HG03175 (cell line): ENCODE results near the gene COX6B2.
"Not testable (repeated sequence)": the region's sequence is repeated elsewhere in the genome, so short reads cannot be mapped to it uniquely, and the experiment has no call there.

Experiments used
- ATAC-seq: cut with Tn5 transposase; IDR thresholded peaks from one replicate; pipeline ENCODE4 v1.9.1; 2021; ENCODE audit warnings: mild to moderate bottlenecking, moderate library complexity; ENCODE audit not compliant: unreplicated experiment

The COX6B2 gene

DNA sequence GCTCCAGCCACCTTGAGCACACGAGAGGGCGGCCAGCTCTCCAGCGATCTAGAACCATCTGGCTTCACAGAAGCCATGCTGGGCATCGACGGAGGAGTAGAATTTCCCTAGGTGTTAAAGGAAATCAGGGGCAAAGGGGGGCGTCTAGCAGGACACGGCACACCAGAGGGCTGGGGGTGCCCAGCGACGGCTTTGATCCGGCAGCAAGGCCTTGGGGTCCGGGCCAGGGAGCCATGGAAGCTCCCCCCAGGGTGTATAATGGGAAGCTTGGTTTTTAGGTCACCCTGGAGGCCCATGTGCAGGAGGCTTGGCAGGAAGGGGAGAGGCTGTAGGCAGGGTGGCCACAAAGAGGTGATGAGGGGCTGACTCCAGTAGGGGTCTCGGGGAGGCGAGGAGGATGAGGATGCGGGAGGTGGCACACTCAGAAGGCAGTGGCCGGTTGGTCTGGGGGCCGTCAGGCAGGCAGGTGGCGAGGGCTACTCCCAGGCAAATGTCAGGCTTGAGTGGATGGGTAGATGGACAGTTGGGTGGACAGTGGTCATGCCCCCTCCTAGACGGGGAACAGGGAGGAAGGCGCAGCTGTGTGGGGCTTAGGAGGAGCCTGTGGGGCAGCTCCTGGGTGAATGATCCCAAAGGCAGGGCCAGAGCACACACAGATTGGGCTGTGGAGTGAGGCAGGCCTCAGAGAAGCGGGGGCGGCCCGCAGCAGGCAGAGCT is 9.3 kb downstream of the COX6B2 start:
- no peak for ATAC-seq

DNA sequence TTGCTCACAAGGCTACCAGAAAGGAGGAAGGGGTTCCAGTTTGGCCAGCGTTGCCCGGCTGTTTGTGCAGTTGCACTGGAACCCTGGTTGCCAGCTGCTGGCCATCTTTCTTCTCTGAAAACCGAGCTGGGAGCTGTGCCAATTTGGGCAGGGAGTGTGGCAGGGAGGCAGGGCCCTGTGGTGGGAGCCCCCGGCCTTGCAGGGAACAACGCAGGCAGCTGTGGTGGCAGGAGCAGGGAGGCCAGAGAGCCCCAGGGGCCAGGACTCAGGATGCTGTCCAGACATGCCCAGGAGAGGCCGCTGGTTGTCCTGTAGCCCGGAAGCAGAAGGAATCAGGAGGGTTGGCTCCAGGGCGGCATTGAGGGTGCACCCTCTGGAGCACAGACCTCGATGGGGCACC is 10.1 kb downstream of the COX6B2 start:
- ATAC-seq: no peak

- ATAC-seq: no peak
Observed at GRCh38 chr19:55341595-55342531, 12.7 kb downstream of the COX6B2 start.

DNA sequence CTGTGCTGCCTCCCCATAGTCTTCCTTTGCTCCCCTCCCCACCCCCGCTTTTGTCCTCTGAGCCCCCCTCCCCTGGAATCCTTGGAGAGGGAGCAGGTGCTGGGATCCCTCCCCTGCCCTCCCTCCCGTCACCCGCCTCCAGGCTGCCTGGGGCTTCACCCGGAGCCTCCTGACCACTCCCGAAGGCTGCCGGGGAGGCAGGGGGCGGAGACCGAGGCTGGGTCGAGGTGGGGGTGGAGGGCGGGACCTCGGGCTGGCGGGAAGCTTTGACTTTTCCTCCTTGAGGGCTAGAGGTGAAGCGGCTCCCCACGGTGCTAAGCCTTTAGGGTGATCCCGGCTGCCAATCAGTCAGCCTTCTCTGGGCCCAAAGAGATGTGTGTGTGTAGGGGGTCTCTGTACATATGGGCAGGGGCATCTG is 13.3 kb downstream of the COX6B2 start:
- ATAC-seq: no peak

GRCh38 chr19:55340784-55341147 is 13.8 kb downstream of the COX6B2 start:
- ATAC-seq: no peak

DNA sequence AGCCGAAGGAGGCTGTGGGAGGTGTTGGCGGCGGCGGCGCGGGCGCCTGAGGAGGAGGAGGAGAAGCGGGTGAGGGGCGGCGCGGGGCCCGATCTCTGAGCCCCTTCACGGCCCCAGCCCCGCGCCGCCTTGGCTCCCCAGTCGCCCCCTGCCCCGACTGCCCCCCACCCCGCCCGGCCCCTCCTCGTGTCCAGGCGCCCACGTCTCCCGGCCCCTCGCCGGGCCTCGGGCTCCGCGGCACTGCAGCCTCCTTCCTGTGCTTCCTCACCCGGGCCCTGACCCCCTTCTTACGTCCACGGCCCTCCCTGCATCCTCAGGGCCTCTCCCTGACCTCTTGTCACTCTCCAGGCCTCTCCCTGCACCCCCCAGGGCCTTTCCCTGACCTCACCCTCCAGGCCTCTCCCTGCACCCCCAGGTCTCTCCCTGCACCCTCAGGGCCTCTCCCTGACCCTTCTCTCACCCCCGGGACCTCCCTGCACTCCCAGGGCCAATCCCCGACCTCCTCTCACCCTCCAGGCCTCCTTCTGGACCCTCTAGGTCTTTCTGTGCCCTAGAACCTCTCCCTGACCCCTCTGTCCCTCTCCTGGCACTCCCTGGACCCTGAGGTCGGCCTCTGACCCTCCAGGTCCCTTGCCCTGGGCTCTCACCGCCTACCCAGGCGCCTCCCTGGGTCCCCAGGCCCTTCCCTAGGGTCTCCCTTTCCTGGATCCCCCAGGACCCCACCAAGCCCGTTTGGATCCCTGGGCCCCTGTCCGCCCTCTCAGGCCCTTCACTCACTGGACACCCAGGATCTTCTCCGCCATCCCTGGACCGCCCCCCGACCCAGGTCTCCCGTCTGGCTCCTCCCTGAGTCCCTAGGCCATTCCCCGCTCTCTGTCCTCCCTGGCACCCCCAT is 14.4 kb downstream of the COX6B2 start:
- no peak for ATAC-seq

GRCh38 chr19:55339105-55339888 is 15.2 kb downstream of the COX6B2 start, which contains the start of gene KMT5C:
KMT5C (plus strand) TSS chr19:55339876; CDS start chr19:55341937, 2,061 bp downstream.
- ATAC-seq: peak; percentile 81

DNA sequence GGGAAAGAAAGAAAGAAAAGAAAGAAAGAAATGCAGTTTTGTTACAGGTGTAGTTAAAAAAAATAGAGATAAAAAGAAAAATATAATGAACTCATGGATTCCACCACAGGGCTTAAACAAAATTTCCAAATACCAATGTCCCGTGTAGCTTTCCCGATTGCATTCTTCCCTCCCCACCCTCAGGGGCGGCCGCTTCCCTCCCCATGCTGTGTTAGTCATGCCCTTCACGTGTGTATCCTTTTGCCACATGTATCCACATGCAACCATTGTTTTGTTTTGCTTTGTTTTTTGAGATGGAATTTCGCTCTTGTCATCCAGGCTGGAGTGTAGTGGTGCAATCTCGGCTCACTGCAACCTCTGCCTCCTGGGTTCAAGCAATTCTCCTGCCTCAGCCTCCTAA is 18.4 kb downstream of the COX6B2 start:
- ATAC-seq: no peak

DNA sequence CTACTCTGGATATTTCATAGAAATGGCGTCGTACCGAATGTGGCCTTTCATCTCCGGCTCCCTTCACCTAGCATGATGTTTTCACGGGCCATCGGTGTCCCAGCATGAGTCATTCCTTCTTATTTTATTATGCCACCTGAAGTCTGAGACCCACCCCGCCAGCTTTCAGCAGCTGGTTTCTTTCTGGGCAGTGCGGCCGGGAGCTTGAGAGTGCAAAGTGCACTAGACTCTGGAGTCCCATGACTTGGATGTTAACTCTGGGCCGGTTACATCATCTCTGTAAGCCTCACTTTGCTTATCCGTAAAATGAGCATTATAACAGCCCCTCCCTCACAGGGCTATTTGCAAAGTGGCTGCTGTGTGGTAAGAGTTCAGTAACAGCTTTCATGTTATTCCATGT is 20.6 kb downstream of the COX6B2 start:
- ATAC-seq: no peak

- ATAC-seq: not testable (repeated sequence)
Observed at GRCh38 chr19:55329791-55330190, 24.7 kb downstream of the COX6B2 start.

DNA sequence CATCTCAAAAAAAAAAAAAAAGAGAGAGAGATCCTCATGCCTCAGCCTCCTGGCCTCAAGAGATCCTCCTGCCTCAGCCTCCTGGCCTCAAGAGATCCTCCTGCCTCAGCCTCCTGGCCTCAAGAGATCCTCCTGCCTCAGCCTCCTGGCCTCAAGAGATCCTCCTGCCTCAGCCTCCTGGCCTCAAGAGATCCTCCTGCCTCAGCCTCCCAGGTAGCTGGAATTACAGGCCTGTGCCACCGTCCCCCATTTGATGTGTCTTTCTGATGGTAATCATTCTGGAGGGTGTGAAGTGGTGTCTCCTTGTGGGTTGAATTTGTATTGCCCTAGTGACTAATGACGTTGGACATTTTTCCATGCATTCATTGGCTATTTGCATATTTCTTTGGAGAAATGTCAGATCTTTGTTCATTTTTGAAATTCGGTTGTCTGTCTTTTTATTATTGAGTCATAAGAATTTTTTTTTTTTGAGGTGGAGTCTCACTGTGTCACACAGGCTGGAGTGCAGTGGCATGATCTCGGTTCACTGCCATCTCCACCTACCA is 25.7 kb downstream of the COX6B2 start:
- ATAC-seq: not testable (repeated sequence)

DNA sequence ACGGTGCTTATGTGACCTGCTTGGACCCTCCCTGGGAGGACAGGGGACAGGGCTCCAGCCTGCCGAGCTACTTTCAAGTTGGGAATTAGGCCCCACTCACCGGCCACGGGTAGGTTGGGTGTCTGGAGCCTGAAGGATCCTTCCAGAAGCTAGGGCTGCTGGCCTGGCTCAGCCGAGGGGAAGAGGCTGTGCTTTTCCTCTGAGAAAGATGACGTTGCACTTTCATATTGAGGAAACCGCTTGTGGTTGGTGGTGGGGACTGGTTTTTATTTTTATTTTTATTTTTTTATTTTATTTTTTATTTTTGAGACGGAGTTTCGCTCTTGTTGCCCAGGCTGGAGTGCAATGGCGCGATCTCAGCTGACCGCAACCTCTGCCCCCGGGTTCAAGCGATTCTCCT is 29.3 kb downstream of the COX6B2 start, which contains the start of gene TMEM150B:
Gene TMEM150B, minus strand, starts transcription at position 170 of the 400 bp plus-strand sequence. CDS start 4,305 bp downstream, outside the sequence.
- no peak for ATAC-seq

- ATAC-seq: no peak
Observed at GRCh38 chr19:55324662-55325061, 29.9 kb downstream of the COX6B2 start.

DNA sequence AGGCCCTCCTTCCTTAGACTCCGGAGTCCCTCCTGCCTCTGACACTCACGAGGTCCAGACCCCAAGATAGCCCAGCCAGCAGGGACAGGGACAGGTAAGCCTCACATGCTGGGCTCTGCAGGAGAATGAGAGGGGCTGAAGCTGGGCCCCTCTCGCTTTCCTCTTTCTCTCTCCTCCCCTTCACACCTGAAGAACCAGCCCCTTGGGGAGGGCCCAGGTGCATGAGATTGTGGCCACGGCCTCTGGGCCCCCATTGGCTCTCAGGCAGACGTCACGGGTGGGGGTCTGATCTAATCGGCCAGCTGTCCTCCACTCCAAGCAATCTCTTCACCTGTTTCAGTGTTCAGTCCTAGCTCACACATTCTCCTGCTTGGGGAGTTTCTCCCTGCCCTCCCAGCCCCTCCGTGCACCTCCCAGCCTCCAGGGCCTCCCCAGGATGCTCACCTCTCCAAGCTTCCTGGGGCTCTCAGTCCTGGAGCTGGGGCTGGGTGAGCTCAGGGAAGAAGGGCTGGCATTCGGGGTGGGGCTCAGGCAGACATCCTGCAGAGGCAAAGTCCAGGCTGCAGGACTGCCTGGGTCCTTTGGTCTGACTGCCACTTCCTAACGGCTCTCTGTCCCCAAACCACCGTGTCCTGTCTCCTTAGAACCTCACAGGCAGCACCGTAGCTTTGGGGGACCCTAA is 32.2 kb downstream of the COX6B2 start:
- no peak for ATAC-seq

- no peak for ATAC-seq
Observed at GRCh38 chr19:55321466-55322137, 32.9 kb downstream of the COX6B2 start.

DNA sequence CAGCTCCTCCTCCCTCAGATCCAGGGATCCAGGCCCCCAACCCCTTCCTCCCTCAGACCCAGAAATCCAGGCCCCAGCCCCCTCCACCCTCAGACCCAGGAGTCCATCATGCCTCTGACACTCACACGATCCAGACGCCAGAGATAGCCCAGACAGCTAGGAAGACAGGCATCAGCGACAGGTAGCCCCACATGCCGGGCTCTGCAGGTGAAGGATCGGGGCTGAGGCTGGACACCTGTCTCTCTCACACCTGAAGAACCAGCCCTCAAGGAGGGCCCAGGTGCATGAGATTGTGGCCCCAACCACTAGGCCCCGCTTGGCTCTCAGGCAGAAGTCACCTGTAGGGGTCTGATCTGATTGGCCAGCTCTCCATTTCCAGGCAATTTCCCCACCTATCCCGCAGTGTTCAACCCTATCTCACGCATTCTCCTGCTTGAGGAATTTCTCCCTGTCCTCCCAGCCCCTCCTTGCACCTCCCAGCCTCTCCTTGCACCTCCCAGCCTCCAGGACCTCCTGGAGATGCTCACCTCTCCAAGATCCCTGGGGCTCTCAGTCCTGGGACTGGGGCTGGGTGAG is 33.6 kb downstream of the COX6B2 start:
- no peak for ATAC-seq

- ATAC-seq: no peak
Observed at GRCh38 chr19:55319785-55320184, 34.7 kb downstream of the COX6B2 start.

GRCh38 chr19:55316646-55317045 is 37.9 kb downstream of the COX6B2 start:
- no peak for ATAC-seq
